HG02943 (cell line): ENCODE data around the gene QSOX2.

Source experiments
- ATAC-seq: cut with Tn5 transposase; IDR thresholded peaks from one replicate; pipeline ENCODE4 v1.9.1; 2021; ENCODE audit warnings: mild to moderate bottlenecking, low read depth, moderate library complexity; ENCODE audit not compliant: unreplicated experiment

QSOX2 gene

DNA sequence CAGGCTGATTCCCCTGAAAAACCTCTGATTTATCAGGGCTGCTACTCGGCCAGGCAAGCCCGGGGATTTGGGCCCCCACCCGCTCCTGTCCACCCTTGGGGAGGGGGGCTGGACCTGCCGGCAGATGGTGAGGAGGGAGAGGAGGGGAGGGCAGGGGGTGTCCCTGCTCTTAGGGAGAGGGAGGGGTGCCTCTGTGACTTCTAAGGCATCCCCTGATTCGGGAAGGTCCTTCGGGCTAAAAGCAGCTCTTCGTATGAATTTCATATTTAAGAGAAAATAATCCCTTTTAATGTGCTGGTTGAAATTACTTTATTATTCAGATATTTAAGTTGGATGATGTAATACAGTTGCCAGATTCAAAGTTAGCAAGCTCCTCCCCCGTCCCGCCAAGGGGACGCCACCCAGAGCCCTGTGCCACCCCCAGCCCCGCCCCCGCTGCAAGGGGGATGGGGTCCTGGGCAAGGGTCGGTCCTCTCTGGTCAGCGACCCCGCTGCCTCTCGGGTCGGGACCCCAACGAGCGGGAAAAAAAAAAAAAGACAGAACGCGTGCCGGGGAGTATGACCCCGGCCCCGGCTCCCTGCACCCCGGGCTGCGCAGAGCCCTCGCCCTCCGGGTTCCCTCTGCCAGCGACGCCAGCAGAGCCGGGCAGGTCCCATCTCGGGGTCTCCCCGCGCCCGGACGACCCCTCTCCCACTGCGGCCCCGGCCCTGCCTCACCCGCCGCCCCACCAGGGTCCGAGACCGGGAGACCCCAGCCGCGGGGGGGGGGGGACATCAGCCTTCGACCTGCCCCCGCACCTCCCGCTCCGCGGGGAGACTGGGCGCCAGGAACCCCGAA lies 53.1 kb downstream of the QSOX2 start:
- ATAC-seq: no peak

- no peak for ATAC-seq
Measured at GRCh38 chr9:136191960-136192286, 53.7 kb downstream of the QSOX2 start.

- no peak for ATAC-seq
Measured at GRCh38 chr9:136191099-136191959, 54.3 kb downstream of the QSOX2 start.

- no peak for ATAC-seq
Measured at GRCh38 chr9:136190656-136191055, 55.0 kb downstream of the QSOX2 start.

DNA sequence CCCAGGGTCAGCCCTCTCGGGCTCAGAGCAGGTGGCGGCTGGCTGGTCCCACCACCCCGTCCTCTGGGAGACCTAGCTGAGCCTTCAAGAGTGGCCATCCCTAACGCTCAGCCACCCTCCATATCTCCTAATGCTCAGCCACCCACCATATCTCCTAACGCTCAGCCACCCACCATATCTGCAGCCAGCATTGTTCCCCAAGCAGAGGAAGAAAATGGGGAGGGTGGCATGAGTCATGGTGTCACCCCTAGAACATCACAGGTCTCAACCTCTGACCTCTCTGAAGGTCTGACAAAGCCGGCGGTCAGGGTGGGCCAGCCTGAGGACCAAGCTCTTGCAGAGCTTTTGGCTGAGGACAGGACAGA lies 55.4 kb downstream of the QSOX2 start:
- ATAC-seq: no peak

- ATAC-seq: no peak
Measured at GRCh38 chr9:136189394-136190236, 56.0 kb downstream of the QSOX2 start.

DNA sequence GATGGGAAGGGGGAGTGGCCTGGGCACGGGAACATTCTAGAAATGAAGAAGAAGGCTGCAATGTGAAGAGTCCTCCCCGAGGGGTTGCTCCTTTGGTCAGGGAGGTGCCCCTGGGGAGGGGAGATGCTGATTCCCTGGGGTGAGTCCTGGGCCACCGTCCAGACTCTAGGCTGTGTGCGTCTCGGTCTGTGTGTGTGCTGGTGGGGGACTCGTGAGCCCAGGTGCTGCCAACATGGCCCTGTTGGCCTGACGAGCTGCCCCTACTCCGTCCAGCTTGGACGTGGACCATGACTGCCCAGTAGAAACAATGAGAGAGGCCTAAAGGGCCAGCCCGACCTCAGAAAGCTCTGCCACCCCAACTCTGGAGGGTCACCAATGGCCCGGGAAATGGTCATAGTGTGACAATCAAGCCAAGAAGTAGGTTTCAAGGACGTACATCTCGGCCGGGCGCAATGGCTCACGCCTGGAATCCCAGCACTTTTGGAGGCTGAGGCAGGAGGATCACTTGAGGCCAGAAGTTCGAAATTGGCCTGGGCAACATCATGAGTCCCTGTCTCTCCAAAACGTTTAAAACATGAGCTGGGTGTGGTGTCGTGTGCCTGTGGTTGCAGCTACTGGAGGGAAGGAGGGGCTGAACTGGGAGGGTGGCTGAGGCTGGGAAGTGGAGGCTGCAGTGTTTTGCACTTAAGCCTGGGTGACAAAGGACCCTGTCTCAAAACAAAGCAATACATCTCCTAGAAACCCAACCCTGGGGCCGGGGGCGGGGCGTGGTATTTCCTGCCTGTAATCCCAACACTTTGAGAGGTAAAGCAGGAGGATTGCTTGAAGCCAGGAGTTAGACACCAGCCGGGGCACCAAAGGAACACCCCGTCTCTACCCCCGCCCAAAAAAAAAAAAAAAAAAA lies 57.7 kb downstream of the QSOX2 start:
- no peak for ATAC-seq

DNA sequence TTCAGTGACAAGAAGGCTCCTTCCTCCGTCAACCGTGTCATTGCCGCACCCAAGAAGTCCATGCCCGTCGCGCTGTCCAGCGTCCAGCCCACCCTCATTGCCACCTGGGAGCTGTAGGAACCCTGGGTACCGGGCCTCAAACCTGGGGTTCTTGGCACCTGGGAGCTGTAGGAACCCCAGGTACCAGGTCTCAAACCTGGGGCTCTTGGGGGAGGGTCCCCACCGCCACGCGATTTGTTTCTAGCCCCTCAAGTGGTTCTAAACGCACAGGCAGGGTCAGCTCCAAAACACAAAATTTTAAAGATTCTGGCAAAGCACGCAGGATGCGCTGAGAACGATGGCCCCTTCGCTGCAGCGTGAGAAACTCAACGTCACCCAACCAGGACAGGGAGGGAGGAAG lies 58.4 kb downstream of the QSOX2 start:
- ATAC-seq: no peak

GRCh38 chr9:136186386-136186785 lies 59.2 kb downstream of the QSOX2 start:
- ATAC-seq: no peak

GRCh38 chr9:136185596-136186366 lies 59.8 kb downstream of the QSOX2 start:
- no peak for ATAC-seq

DNA sequence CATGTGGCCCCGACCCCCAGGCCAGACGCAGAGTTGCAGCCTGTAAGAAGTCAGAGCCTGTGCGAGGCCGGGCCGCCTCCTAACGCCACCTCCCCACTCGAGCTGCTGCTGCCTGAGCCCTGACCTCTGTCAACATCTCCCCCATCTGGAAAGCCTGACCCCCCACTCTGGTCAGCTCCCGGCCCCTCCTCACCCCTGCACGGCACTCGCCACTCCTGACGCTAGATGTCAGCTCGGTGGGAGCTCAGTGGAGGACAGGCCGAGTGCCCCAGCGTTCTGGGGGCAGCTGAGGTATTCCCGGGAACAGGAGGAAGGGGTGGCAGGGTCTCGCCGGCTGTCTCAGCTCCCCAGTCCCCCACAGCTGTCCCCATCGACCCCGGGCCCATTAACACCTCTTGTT lies 60.5 kb downstream of the QSOX2 start:
- no peak for ATAC-seq

GRCh38 chr9:136182850-136183422 lies 62.7 kb downstream of the QSOX2 start:
- no peak for ATAC-seq

- no peak for ATAC-seq
Measured at GRCh38 chr9:136182420-136182787, 63.2 kb downstream of the QSOX2 start.

DNA sequence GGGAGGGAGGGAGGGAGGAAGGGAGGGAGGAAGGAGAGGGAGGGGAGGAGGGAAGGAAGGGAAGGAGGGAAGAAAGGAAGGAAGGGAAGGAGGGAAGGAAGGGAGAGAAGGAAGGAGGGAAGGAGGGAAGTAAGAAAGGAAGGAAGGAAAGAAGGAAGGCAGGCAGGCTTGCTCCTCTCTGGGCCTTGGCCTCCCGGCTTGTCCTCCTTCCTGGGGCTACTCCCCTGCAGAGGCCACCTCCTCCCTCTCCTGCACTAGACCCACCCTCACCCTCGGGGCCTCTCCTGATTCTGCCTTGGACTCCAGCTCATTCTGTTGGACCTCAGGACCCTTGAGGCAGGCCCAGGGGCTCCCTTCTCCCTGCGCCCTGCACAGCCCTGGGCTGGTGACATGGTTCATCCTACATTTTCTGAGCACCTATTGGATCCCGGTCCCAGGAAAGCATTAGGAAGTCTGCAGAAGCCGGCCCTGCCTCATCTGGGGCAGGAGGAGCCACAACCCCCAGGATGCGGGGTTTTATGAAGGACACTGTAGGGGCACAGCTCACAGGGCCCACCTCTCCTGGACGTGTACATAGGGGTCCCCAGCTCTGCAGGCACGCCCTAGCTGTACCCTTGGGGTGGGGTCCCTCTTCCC lies 63.7 kb downstream of the QSOX2 start:
- ATAC-seq: no peak

- no peak for ATAC-seq
Measured at GRCh38 chr9:136180586-136180985, 65.0 kb downstream of the QSOX2 start.

- ATAC-seq: no peak
Measured at GRCh38 chr9:136179761-136180160, 65.9 kb downstream of the QSOX2 start.

GRCh38 chr9:136179101-136179616 lies 66.5 kb downstream of the QSOX2 start:
- ATAC-seq: no peak

GRCh38 chr9:136178773-136179075 lies 66.9 kb downstream of the QSOX2 start:
- ATAC-seq: no peak
